OCI-LY1 (cell line): ENCODE data around the gene HEBP1.

Experiments
- H2AFZ ChIP-seq: fragments of 200-600 bp; sonication (generic), shearing (Covaris generic); 2 replicates; pipeline ENCODE4 v1.6.0; 2014; ENCODE audit warnings: antibody characterized with exemption, mild to moderate bottlenecking, low read length
- H3F3A ChIP-seq: fragments of 200-600 bp; sonication (generic), shearing (Covaris generic); 2 replicates; pipeline ENCODE4 v1.6.0; 2014; ENCODE audit warnings: mild to moderate bottlenecking, antibody characterized with exemption, low read length, moderate library complexity; ENCODE audit not compliant: insufficient read depth
- H3K27ac ChIP-seq: fragments of 200-600 bp; sonication (generic); 2 replicates; pipeline ENCODE4 v1.5.1; 2014; ENCODE audit warnings: low read length, mixed run types, mild to moderate bottlenecking, low read depth; ENCODE audit not compliant: poor library complexity, severe bottlenecking
- H3K27me3 ChIP-seq: fragments of 200-600 bp; sonication (generic); 2 replicates; pipeline ENCODE4 v1.6.0; 2014; ENCODE audit warnings: antibody characterized with exemption, mild to moderate bottlenecking, low read length, moderate library complexity; ENCODE audit not compliant: insufficient read depth
- H3K36me3 ChIP-seq: fragments of 200-600 bp; sonication (generic); 2 replicates; pipeline ENCODE4 v1.6.1; 2014; ENCODE audit warnings: mild to moderate bottlenecking, antibody characterized with exemption, low read length, moderate library complexity, mixed read lengths; ENCODE audit not compliant: insufficient read depth
- H3K4me1 ChIP-seq: fragments of 200-600 bp; sonication (generic); 2 replicates; pipeline ENCODE4 v1.5.1; 2014; ENCODE audit warnings: mild to moderate bottlenecking, low read length, moderate library complexity; ENCODE audit not compliant: insufficient read depth, severe bottlenecking
- H3K4me2 ChIP-seq: fragments of 200-600 bp; sonication (generic), shearing (Covaris generic); 2 replicates; pipeline ENCODE4 v1.6.1; 2014; ENCODE audit warnings: low read length
- H3K4me3 ChIP-seq: fragments of 200-600 bp; sonication (generic); 2 replicates; pipeline ENCODE4 v1.5.1; 2014; ENCODE audit warnings: low read length, low read depth, mild to moderate bottlenecking, mixed read lengths; ENCODE audit not compliant: poor library complexity, severe bottlenecking
- H3K79me2 ChIP-seq: fragments of 200-600 bp; shearing (Covaris generic); 2 replicates; pipeline ENCODE4 v1.6.1; 2016; ENCODE audit warnings: mixed run types, low read length, mixed read lengths; ENCODE audit not compliant: insufficient read depth
- H3K9ac ChIP-seq: fragments of 200-600 bp; sonication (generic), shearing (Covaris generic); 2 replicates; pipeline ENCODE4 v1.6.1; 2014; ENCODE audit warnings: mild to moderate bottlenecking, low read length, mixed read lengths
- H3K9me2 ChIP-seq: fragments of 200-600 bp; sonication (generic), shearing (Covaris generic); 2 replicates; pipeline ENCODE4 v1.6.1; 2014; ENCODE audit warnings: low read depth, mild to moderate bottlenecking, low read length, mixed read lengths
- H3K9me3 ChIP-seq: fragments of 200-600 bp; shearing (Covaris generic); 2 replicates; pipeline ENCODE4 v1.6.1; 2014; ENCODE audit warnings: low read length, mixed read lengths
- H4K20me1 ChIP-seq: fragments of 200-600 bp; sonication (generic), shearing (Covaris generic); 2 replicates; pipeline ENCODE4 v1.6.0; 2016; ENCODE audit warnings: mild to moderate bottlenecking, low read length; ENCODE audit not compliant: insufficient read depth
- EZH2 ChIP-seq: fragments of 200-600 bp; sonication (generic), shearing (Covaris generic); IDR thresholded peaks from 2 replicates; pipeline ENCODE4 v1.8.0; 2017; ENCODE audit warnings: borderline replicate concordance, mixed run types, mild to moderate bottlenecking, antibody characterized with exemption, low read length, moderate library complexity, mixed read lengths
- TF ChIP-seq, protein P1 (sequence below): fragments of 200-600 bp; sonication (generic), shearing (Covaris generic); IDR thresholded peaks from 2 replicates; pipeline ENCODE4 v1.5.1; 2017; ENCODE audit warnings: mild to moderate bottlenecking, antibody characterized with exemption, low read length, moderate library complexity, mixed read lengths

The HEBP1 gene

GRCh38 chr12:12954878-12955625, 45.0 kb downstream of the HEBP1 start:
- no peak for TF ChIP-seq EZH2
- TF ChIP-seq, protein P1, sequence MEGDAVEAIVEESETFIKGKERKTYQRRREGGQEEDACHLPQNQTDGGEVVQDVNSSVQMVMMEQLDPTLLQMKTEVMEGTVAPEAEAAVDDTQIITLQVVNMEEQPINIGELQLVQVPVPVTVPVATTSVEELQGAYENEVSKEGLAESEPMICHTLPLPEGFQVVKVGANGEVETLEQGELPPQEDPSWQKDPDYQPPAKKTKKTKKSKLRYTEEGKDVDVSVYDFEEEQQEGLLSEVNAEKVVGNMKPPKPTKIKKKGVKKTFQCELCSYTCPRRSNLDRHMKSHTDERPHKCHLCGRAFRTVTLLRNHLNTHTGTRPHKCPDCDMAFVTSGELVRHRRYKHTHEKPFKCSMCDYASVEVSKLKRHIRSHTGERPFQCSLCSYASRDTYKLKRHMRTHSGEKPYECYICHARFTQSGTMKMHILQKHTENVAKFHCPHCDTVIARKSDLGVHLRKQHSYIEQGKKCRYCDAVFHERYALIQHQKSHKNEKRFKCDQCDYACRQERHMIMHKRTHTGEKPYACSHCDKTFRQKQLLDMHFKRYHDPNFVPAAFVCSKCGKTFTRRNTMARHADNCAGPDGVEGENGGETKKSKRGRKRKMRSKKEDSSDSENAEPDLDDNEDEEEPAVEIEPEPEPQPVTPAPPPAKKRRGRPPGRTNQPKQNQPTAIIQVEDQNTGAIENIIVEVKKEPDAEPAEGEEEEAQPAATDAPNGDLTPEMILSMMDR, result no peak
- Histone ChIP-seq H3K9me2 (no peaks in the 10 kb centered on the region), H3K9ac (no peak overlapping the region), H3F3A (no peaks in the 10 kb centered on the region), H4K20me1 (no peaks in the 10 kb centered on the region), H3K4me2 (no peak overlapping the region), H3K36me3 (no peaks in the 10 kb centered on the region), H3K27me3 (no peaks in the 10 kb centered on the region), H3K4me1 (no peaks in the 10 kb centered on the region), H2AFZ (no peak overlapping the region), H3K4me3 (no peak overlapping the region), H3K79me2 (no peaks in the 10 kb centered on the region), H3K9me3 (no peaks in the 10 kb centered on the region), H3K27ac (no peak overlapping the region)

- no peaks in the 10 kb centered on the region for H3K27me3 ChIP-seq
Measured at GRCh38 chr12:12954356-12954755, 45.7 kb downstream of the HEBP1 start.

DNA sequence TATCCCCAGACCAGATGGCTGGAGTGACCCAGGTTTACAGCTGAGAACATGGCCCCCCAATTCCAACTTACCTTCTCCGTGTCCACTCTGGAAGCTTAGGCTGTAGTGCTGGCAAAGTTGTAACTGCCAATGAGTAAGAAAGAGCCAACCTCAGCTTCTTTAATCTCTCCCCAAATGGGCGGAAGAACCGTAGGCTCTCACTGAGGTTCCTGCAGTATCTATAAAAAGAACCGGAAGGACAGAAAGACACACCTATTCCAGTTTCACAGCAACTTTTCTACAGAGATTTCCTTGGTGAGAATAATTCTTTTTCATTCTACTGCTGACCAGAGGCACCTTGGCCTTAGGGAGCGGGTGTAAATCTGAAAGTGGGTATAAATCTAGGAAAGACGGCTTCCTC, 48.0 kb downstream of the HEBP1 start, which contains the start of gene GPRC5D:
Gene GPRC5D, minus strand, starts transcription at position 135 of the 400 bp plus-strand sequence. CDS start 1,786 bp downstream, outside the sequence.
- H3K79me2 ChIP-seq, result no peaks in the 10 kb centered on the region
- H3K36me3 ChIP-seq, result no peaks in the 10 kb centered on the region
- H3F3A ChIP-seq, result no peaks in the 10 kb centered on the region
- no peak within 1 kb of the TSS for H3K9ac ChIP-seq
- H3K4me3 ChIP-seq, result no peak within 1 kb of the TSS
- TF ChIP-seq, protein P1, result no peak
- no peak for TF ChIP-seq EZH2
- H3K4me1 ChIP-seq, result no peaks in the 10 kb centered on the region
- H2AFZ ChIP-seq, result no peak within 1 kb of the TSS
- H3K9me2 ChIP-seq, result no peaks in the 10 kb centered on the region
- H3K4me2 ChIP-seq, result no peak within 1 kb of the TSS
- H4K20me1 ChIP-seq, result no peaks in the 10 kb centered on the region
- H3K27ac ChIP-seq, result no peak within 1 kb of the TSS
- no peaks in the 10 kb centered on the region for H3K27me3 ChIP-seq
- H3K9me3 ChIP-seq, result no peaks in the 10 kb centered on the region

More at GRCh38 chr12:12954356-12954755, 45.7 kb downstream of the HEBP1 start:
- Histone ChIP-seq H3K36me3 (no peaks in the 10 kb centered on the region), H3K9me2 (no peaks in the 10 kb centered on the region), H3K79me2 (no peaks in the 10 kb centered on the region), H3K27ac (no peak overlapping the region), H2AFZ (no peak overlapping the region), H3K4me2 (no peak overlapping the region), H3K9me3 (no peaks in the 10 kb centered on the region), H3K9ac (no peak overlapping the region), H3F3A (no peaks in the 10 kb centered on the region), H3K4me1 (no peaks in the 10 kb centered on the region), H3K4me3 (no peak overlapping the region), H4K20me1 (no peaks in the 10 kb centered on the region)
- TF ChIP-seq, protein P1, result no peak
- no peak for TF ChIP-seq EZH2
